ENCODE data around the gene BAD.

- TF ChIP-seq CTCF (conservative IDR thresholded peaks at IDR 0.05 in 1 of 2, IDR thresholded peaks at IDR 0.05 in 1 of 2; ENCODE audit: extremely low read depth in 1 of 2, insufficient read depth in 1 of 2, low read depth in 1 of 2, low read length in 2 of 2) (no peak), EZH2 (IDR thresholded peaks at IDR 0.05; ENCODE audit: borderline replicate concordance, low read length) (no peak)
Measured at GRCh38 chr11:64290352-64291261, 6.1 kb upstream of the BAD start.

Measured in mammary epithelial cell (primary cell).